Fibroblast of lung (primary cell): ENCODE data around the gene MTRFR.

Experiments
- CTCF ChIP-seq, 2 donors: IDR thresholded peaks in 1 of 2; conservative IDR thresholded peaks in 1 of 2; 1 replicate in 1 of 2; 2 replicates in 1 of 2; pipeline ENCODE4 v1.5.1; 2011 to 2012; ENCODE audit warnings: low read length in 2 of 2, control low read depth in 1 of 2, inconsistent platforms in 1 of 2, low read depth in 1 of 2, mild to moderate bottlenecking in 1 of 2
- EZH2 ChIP-seq: IDR thresholded peaks from 2 replicates; pipeline ENCODE4 v1.5.1; 2012; ENCODE audit warnings: low read length, control low read depth, mild to moderate bottlenecking; ENCODE audit errors: missing control alignments

GRCh38 chr12:123267991-123268843 lies 35.0 kb downstream of the MTRFR start:
- no peak for TF ChIP-seq EZH2
- TF ChIP-seq CTCF (conservative IDR thresholded peaks at IDR 0.05 in 1 of 2, IDR thresholded peaks at IDR 0.05 in 1 of 2; ENCODE audit: low read depth in 1 of 2, low read length in 2 of 2) = no peak
